A673 (cell line): ENCODE measurements around the gene STK26. TPM values are rescaled to one million over a fixed set of nuclear protein-coding genes. Genes with fewer than 3 reads are reported as not detected.

Experiments used
- BruUV-seq: library from RNA; stranded (reverse); fragments of 400-500 nt; replicated peaks from 2 replicates; lab custom pipeline; 2021; lab: Mats Ljungman, UMichigan
- CTCF ChIA-PET: fragments of 300-600 bp; sonication (Branson Sonifier 250); formaldehyde crosslinking; loops from one replicate; lab custom pipeline; 2022; ENCODE audit warnings: antibody characterized with exemption; lab: Charles Lee
- POLR2A ChIA-PET: fragments of 300-600 bp; sonication (Branson Sonifier 250); formaldehyde crosslinking; loops from one replicate; lab custom pipeline; 2022; ENCODE audit warnings: antibody characterized with exemption; ENCODE audit not compliant: low non-redundant PET; lab: Charles Lee
- DNase-seq: peaks from one replicate; pipeline ENCODE4 v3.0.0-alpha.2; 2015; ENCODE audit warnings: low spot score
- H3K27ac ChIP-seq: fragments of 200-600 bp; sonication (generic); 2 replicates; pipeline ENCODE4 v1.5.1; 2016; ENCODE audit warnings: mixed run types, low read depth, mild to moderate bottlenecking, mixed read lengths, antibody characterized with exemption, low read length; ENCODE audit not compliant: poor library complexity, severe bottlenecking
- H3K27me3 ChIP-seq: fragments of 200-600 bp; sonication (generic); replicated peaks from 2 replicates; pipeline ENCODE4 v1.6.1; 2017; ENCODE audit warnings: mixed run types, low read depth, mild to moderate bottlenecking, mixed read lengths, antibody characterized with exemption, low read length; ENCODE audit not compliant: insufficient read depth, poor library complexity
- H3K36me3 ChIP-seq: fragments of 200-600 bp; sonication (generic); 2 replicates; pipeline ENCODE4 v1.6.1; 2016; ENCODE audit warnings: mixed run types, mild to moderate bottlenecking, mixed read lengths, antibody characterized with exemption, low read length; ENCODE audit not compliant: insufficient read depth, poor library complexity, severe bottlenecking
- H3K4me1 ChIP-seq: fragments of 200-600 bp; sonication (generic); 2 replicates; pipeline ENCODE4 v1.6.1; 2017; ENCODE audit warnings: mixed run types, mild to moderate bottlenecking, mixed read lengths, antibody characterized with exemption, low read length; ENCODE audit not compliant: insufficient read depth, poor library complexity, severe bottlenecking
- H3K4me3 ChIP-seq: fragments of 200-600 bp; sonication (generic); 2 replicates; pipeline ENCODE4 v1.5.1; 2016; ENCODE audit warnings: low read depth, mixed run types, mild to moderate bottlenecking, mixed read lengths, low read length; ENCODE audit not compliant: poor library complexity, severe bottlenecking
- H3K9me3 ChIP-seq: fragments of 200-600 bp; sonication (generic); 2 replicates; pipeline ENCODE4 v1.6.1; 2016; ENCODE audit warnings: mixed run types, low read depth, mild to moderate bottlenecking, mixed read lengths, antibody characterized with exemption, low read length; ENCODE audit not compliant: poor library complexity, severe bottlenecking
- CTCF ChIP-seq: fragments of 300-800, 200-600 bp; sonication (generic); conservative IDR thresholded peaks from 2 replicates; pipeline ENCODE4 v1.5.1; 2017; ENCODE audit warnings: low read depth, mild to moderate bottlenecking, antibody characterized with exemption, low read length, moderate library complexity, mixed read lengths
- EZH2 ChIP-seq: fragments of 200-600 bp; sonication (generic); IDR thresholded peaks from 2 replicates; pipeline ENCODE4 v1.6.1; 2017; ENCODE audit warnings: borderline replicate concordance, low read depth, mild to moderate bottlenecking, mixed read lengths, antibody characterized with exemption, low read length; ENCODE audit not compliant: poor library complexity, severe bottlenecking
- intact Hi-C: fragments of 100-400 bp; cut with micrococcal nuclease; formaldehyde crosslinking; loops from one replicate; pipeline ENCODE4 v1.10.0; 2022; ENCODE audit not compliant: unreplicated experiment
- total RNA-seq: library from RNA; stranded (reverse); gene quantifications from 2 replicates; pipeline ENCODE4 v1.2.3, GENCODE V29; 2021

The STK26 gene
- total RNA-seq, 1 experiment from 2014 or later = 60.8 TPM

GRCh38 chrX:132058975-132059374, 35.9 kb downstream of the STK26 start:
- Histone ChIP-seq H3K9me3 (no peaks in the 10 kb centered on the region), H3K4me3 (no peak overlapping the region), H3K27ac (no peak overlapping the region), H3K27me3 (no peaks in the 10 kb centered on the region), H3K4me1 (no peaks in the 10 kb centered on the region), H3K36me3 (no peaks in the 10 kb centered on the region)
- ChIA-PET CTCF (no interaction called here), POLR2A (no interaction called here)
- no TSS peak for BruUV-seq
- TF ChIP-seq EZH2 = no peak
- TF ChIP-seq CTCF = no peak
- DNase-seq = no peak
- intact Hi-C loops = no loop called here

GRCh38 chrX:132059973-132060540, 37.0 kb downstream of the STK26 start:
- no peak for DNase-seq
- Histone ChIP-seq H3K27me3 (no peaks in the 10 kb centered on the region), H3K27ac (no peak overlapping the region), H3K4me3 (no peak overlapping the region), H3K36me3 (no peaks in the 10 kb centered on the region), H3K4me1 (no peaks in the 10 kb centered on the region), H3K9me3 (no peaks in the 10 kb centered on the region)
- BruUV-seq = no TSS peak
- TF ChIP-seq EZH2 (no peak), CTCF (no peak)
- intact Hi-C loops = no loop called here
- ChIA-PET CTCF (no interaction called here), POLR2A (no interaction called here)

- Histone ChIP-seq H3K9me3 (no peaks in the 10 kb centered on the region), H3K36me3 (no peaks in the 10 kb centered on the region), H3K27ac (no peak overlapping the region), H3K4me3 (no peak overlapping the region), H3K27me3 (no peaks in the 10 kb centered on the region), H3K4me1 (no peaks in the 10 kb centered on the region)
- intact Hi-C loops = no loop called here
- POLR2A ChIA-PET = no interaction called here
- TF ChIP-seq CTCF (no peak), EZH2 (no peak)
- BruUV-seq = no TSS peak
- CTCF ChIA-PET = no interaction called here
- no peak for DNase-seq
Measured at GRCh38 chrX:132063334-132063733, 40.2 kb downstream of the STK26 start.
